ENCODE data around the gene SPSB1. TPM values are rescaled to one million over a fixed set of nuclear protein-coding genes. Genes with fewer than 3 reads are reported as not detected.
A peak's percentile ranks its signal among the peaks of the same experiment; 100 is the strongest.

SPSB1 gene
- polyA plus RNA-seq, 1 donor (not counting 4 experiments of a cell fraction or from before 2014, with no cell fraction given), result 19.8 TPM

DNA sequence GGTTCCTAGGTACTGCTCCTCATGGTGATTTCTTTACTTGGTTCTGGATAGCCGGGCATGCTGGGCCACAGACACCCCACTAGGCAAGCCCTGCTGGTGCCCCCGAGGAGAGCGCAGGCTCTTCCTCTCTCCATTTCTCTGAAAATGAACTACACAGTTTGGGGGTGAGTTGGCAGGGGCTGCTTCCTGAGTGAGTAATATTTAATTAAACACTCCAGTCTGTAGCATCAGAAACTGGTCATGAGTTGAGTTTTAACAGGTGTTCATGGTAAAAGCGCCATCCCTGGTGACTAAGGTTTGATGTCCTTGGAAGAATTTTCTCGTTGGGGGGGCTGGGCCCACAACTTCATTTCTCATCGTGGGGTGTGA lies 1.7 kb downstream of the SPSB1 start:
- peak overlapping the region; percentile 96 for H3K9ac ChIP-seq (ENCODE audit: control insufficient read depth, extremely low read depth, insufficient read depth, low read length)
- no peaks in the 10 kb centered on the region for H4K20me1 ChIP-seq (ENCODE audit: control insufficient read depth, extremely low read depth, insufficient read depth, low read length)
- H2AFZ ChIP-seq (ENCODE audit: control insufficient read depth, low read length), result no peak overlapping the region
- H3K27me3 ChIP-seq (ENCODE audit: control insufficient read depth, extremely low read depth, insufficient read depth, low read length), result no peaks in the 10 kb centered on the region
- peak overlapping the region; percentile 60 to 99 (median 67) for H3K4me3 ChIP-seq (ENCODE audit: control insufficient read depth in 2 of 3, extremely low read depth in 1 of 3, insufficient read depth in 2 of 3, low read depth in 1 of 3, low read length in 3 of 3)
- peaks cover 52% of the 10 kb centered on the region for H3K79me2 ChIP-seq (ENCODE audit: control insufficient read depth, insufficient read depth, low read length)
- no peak for DNase-seq (ENCODE audit: low read depth, low spot score)
- H3K4me2 ChIP-seq (ENCODE audit: control insufficient read depth, extremely low read depth, insufficient read depth, low read depth, low read length), result peak overlapping the region; percentile 97
- peak; percentile 43 for FAIRE-seq
- H3K9me1 ChIP-seq (ENCODE audit: control insufficient read depth, extremely low read depth, insufficient read depth, low read length), result peaks cover 3% of the 10 kb centered on the region
- peaks cover 4 to 10% of the 10 kb centered on the region in 2 experiments for H3K36me3 ChIP-seq (ENCODE audit: control insufficient read depth in 2 of 2, extremely low read depth in 1 of 2, insufficient read depth in 2 of 2, low read length in 2 of 2)
- peaks cover 34% of the 10 kb centered on the region for H3K4me1 ChIP-seq (ENCODE audit: control insufficient read depth, extremely low read depth, insufficient read depth, low read length)
- peak overlapping the region; percentile 87 for H3K27ac ChIP-seq (ENCODE audit: control insufficient read depth, insufficient read depth, low read length)
- TF ChIP-seq, protein P1, sequence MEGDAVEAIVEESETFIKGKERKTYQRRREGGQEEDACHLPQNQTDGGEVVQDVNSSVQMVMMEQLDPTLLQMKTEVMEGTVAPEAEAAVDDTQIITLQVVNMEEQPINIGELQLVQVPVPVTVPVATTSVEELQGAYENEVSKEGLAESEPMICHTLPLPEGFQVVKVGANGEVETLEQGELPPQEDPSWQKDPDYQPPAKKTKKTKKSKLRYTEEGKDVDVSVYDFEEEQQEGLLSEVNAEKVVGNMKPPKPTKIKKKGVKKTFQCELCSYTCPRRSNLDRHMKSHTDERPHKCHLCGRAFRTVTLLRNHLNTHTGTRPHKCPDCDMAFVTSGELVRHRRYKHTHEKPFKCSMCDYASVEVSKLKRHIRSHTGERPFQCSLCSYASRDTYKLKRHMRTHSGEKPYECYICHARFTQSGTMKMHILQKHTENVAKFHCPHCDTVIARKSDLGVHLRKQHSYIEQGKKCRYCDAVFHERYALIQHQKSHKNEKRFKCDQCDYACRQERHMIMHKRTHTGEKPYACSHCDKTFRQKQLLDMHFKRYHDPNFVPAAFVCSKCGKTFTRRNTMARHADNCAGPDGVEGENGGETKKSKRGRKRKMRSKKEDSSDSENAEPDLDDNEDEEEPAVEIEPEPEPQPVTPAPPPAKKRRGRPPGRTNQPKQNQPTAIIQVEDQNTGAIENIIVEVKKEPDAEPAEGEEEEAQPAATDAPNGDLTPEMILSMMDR (optimal IDR thresholded peaks at IDR 0.05 in 1 of 3, IDR thresholded peaks at IDR 0.05 in 1 of 3, conservative IDR thresholded peaks at IDR 0.05 in 1 of 3; ENCODE audit: extremely low read depth in 1 of 3, insufficient read depth in 2 of 3, low read length in 3 of 3), result no peak
- TF ChIP-seq EZH2 (IDR thresholded peaks at IDR 0.05; ENCODE audit: low read length), result no peak
- H3K9me3 ChIP-seq (ENCODE audit: control insufficient read depth, low read depth, low read length), result no peaks in the 10 kb centered on the region
- dilution Hi-C loops (cut with MboI; ENCODE audit: extremely low pct_ligation_motif_present, low sequenced_read_pairs), result no loop called here

DNA sequence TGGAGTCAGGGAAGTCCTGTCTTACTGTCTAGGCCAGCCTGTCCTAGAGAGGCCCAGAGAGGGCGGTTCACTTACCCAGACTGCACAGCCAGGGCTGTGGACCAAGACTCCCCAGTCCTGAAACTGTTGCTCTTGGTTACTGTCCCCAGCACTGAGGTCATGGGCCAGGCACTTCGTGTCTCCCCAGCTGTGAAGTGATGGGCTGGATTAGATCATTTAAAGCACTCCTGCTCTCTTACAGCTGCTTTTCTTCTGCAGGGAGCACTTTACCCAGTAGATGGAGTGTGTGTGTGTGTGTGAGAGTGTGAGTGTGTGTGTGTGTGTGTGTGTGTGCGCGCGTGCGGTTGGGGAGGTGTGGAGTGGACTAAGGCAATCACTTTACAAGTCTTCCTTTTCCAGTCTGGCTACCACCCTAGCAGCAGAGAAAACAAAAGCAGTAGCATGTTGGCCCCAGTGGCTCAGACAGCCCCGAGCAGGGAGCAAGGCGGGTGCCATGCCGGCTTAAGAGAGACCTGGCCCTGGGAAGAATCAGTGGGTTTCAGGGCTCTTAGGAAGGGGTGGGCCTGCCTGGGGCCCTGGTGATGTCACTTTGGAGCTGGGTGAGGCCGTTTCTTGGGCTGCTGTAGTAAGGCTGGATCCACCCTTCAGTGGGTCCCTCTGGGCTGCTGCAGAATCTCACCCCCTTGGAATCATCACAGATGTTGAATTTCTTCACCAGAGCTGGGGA lies 2.4 kb downstream of the SPSB1 start:
- no peak overlapping the region for H2AFZ ChIP-seq (ENCODE audit: control insufficient read depth, low read length)
- peak overlapping the region; percentile 96 for H3K9ac ChIP-seq (ENCODE audit: control insufficient read depth, extremely low read depth, insufficient read depth, low read length)
- peaks cover 3% of the 10 kb centered on the region for H3K9me1 ChIP-seq (ENCODE audit: control insufficient read depth, extremely low read depth, insufficient read depth, low read length)
- peaks cover 52% of the 10 kb centered on the region for H3K79me2 ChIP-seq (ENCODE audit: control insufficient read depth, insufficient read depth, low read length)
- H3K9me3 ChIP-seq (ENCODE audit: control insufficient read depth, low read depth, low read length), result no peaks in the 10 kb centered on the region
- peak overlapping the region; percentile 97 for H3K4me2 ChIP-seq (ENCODE audit: control insufficient read depth, extremely low read depth, insufficient read depth, low read depth, low read length)
- FAIRE-seq, result peak; percentile 20
- dilution Hi-C loops (cut with MboI; ENCODE audit: extremely low pct_ligation_motif_present, low sequenced_read_pairs), result no loop called here
- TF ChIP-seq EZH2 (IDR thresholded peaks at IDR 0.05; ENCODE audit: low read length), result no peak
- TF ChIP-seq, protein P1 (optimal IDR thresholded peaks at IDR 0.05 in 1 of 3, IDR thresholded peaks at IDR 0.05 in 1 of 3, conservative IDR thresholded peaks at IDR 0.05 in 1 of 3; ENCODE audit: extremely low read depth in 1 of 3, insufficient read depth in 2 of 3, low read length in 3 of 3), result peak; percentile 28 to 58 (median 34)
- H3K27ac ChIP-seq (ENCODE audit: control insufficient read depth, insufficient read depth, low read length), result peak overlapping the region; percentile 87
- no peak for DNase-seq (ENCODE audit: low read depth, low spot score)
- peaks cover 4 to 10% of the 10 kb centered on the region in 2 experiments for H3K36me3 ChIP-seq (ENCODE audit: control insufficient read depth in 2 of 2, extremely low read depth in 1 of 2, insufficient read depth in 2 of 2, low read length in 2 of 2)
- H4K20me1 ChIP-seq (ENCODE audit: control insufficient read depth, extremely low read depth, insufficient read depth, low read length), result no peaks in the 10 kb centered on the region
- no peaks in the 10 kb centered on the region for H3K27me3 ChIP-seq (ENCODE audit: control insufficient read depth, extremely low read depth, insufficient read depth, low read length)
- peak overlapping the region; percentile 60 to 99 (median 67) for H3K4me3 ChIP-seq (ENCODE audit: control insufficient read depth in 2 of 3, extremely low read depth in 1 of 3, insufficient read depth in 2 of 3, low read depth in 1 of 3, low read length in 3 of 3)
- H3K4me1 ChIP-seq (ENCODE audit: control insufficient read depth, extremely low read depth, insufficient read depth, low read length), result peaks cover 32% of the 10 kb centered on the region

Measured in keratinocyte (primary cell).